T-helper 2 cell treated with Interferon-gamma antibody and Interleukin-4, amounts not matched to agents 5 μg/mL and 100 μg/mL, for 36 hours (primary cell): ENCODE data around the gene KIAA1328.
"Not testable (repeated sequence)": the region's sequence is repeated elsewhere in the genome, so short reads cannot be mapped to it uniquely, and the experiment has no call there.

Experiments
- DNase-seq: peaks from one replicate; pipeline ENCODE4 v3.0.0; 2021; ENCODE audit warnings: low spot score
- H3K27ac Mint-ChIP-seq: one replicate; pipeline ENCODE4 v1.8.0; 2021; ENCODE audit warnings: mild to moderate bottlenecking, mixed read lengths
- H3K27me3 Mint-ChIP-seq: one replicate; pipeline ENCODE4 v1.8.0; 2021; ENCODE audit warnings: low read depth, mixed read lengths
- H3K36me3 Mint-ChIP-seq: one replicate; pipeline ENCODE4 v1.8.0; 2021; ENCODE audit warnings: low read depth, mixed read lengths
- H3K4me1 Mint-ChIP-seq: one replicate; pipeline ENCODE4 v1.8.0; 2021; ENCODE audit warnings: low read depth, mixed read lengths
- H3K4me3 Mint-ChIP-seq: one replicate; pipeline ENCODE4 v1.8.0; 2022; ENCODE audit warnings: mild to moderate bottlenecking, moderate library complexity, mixed read lengths
- H3K9me3 Mint-ChIP-seq: one replicate; pipeline ENCODE4 v1.8.0; 2021; ENCODE audit warnings: mixed read lengths

KIAA1328 gene

GRCh38 chr18:37107748-37108522 is 279.0 kb downstream of the KIAA1328 start:
- Mint-ChIP-seq H3K36me3 (no peaks in the 10 kb centered on the region), H3K4me1 (no peaks in the 10 kb centered on the region), H3K27me3 (no peaks in the 10 kb centered on the region), H3K4me3 (no peak overlapping the region), H3K27ac (no peak overlapping the region), H3K9me3 (peaks cover 34% of the 10 kb centered on the region)
- DNase-seq, result no peak

- Mint-ChIP-seq H3K27ac (no peak overlapping the region), H3K27me3 (no peaks in the 10 kb centered on the region), H3K4me1 (no peaks in the 10 kb centered on the region), H3K9me3 (peaks cover 3% of the 10 kb centered on the region), H3K36me3 (no peaks in the 10 kb centered on the region), H3K4me3 (no peak overlapping the region)
- DNase-seq, result no peak
Observed at GRCh38 chr18:37122877-37123276, 293.9 kb downstream of the KIAA1328 start.

- Mint-ChIP-seq H3K36me3 (no peaks in the 10 kb centered on the region), H3K4me3 (no peak overlapping the region), H3K4me1 (no peaks in the 10 kb centered on the region), H3K27ac (no peak overlapping the region), H3K9me3 (no peaks in the 10 kb centered on the region), H3K27me3 (no peaks in the 10 kb centered on the region)
- DNase-seq, result no peak
Observed at GRCh38 chr18:37124516-37124915, 295.6 kb downstream of the KIAA1328 start.

- no peak overlapping the region for H3K27ac Mint-ChIP-seq
- H3K36me3 Mint-ChIP-seq, result no peaks in the 10 kb centered on the region
- DNase-seq, result no peak
- no peaks in the 10 kb centered on the region for H3K4me1 Mint-ChIP-seq
- no peak overlapping the region for H3K4me3 Mint-ChIP-seq
- peaks cover 29% of the 10 kb centered on the region for H3K9me3 Mint-ChIP-seq
- no peaks in the 10 kb centered on the region for H3K27me3 Mint-ChIP-seq
Observed at GRCh38 chr18:37135177-37135576, 306.2 kb downstream of the KIAA1328 start.

- Mint-ChIP-seq H3K4me1 (no peaks in the 10 kb centered on the region), H3K4me3 (no peak overlapping the region), H3K9me3 (peaks cover 18% of the 10 kb centered on the region), H3K27me3 (no peaks in the 10 kb centered on the region), H3K27ac (no peak overlapping the region), H3K36me3 (no peaks in the 10 kb centered on the region)
- no peak for DNase-seq
Observed at GRCh38 chr18:37138456-37138855, 309.5 kb downstream of the KIAA1328 start.

GRCh38 chr18:37139876-37140275 is 310.9 kb downstream of the KIAA1328 start:
- Mint-ChIP-seq H3K36me3 (no peaks in the 10 kb centered on the region), H3K4me3 (no peak overlapping the region), H3K27ac (no peak overlapping the region), H3K9me3 (peaks cover 16% of the 10 kb centered on the region), H3K27me3 (no peaks in the 10 kb centered on the region), H3K4me1 (no peaks in the 10 kb centered on the region)
- DNase-seq, result no peak

- no peaks in the 10 kb centered on the region for H3K36me3 Mint-ChIP-seq
- no peak overlapping the region for H3K27ac Mint-ChIP-seq
- H3K4me3 Mint-ChIP-seq, result no peak overlapping the region
Observed at GRCh38 chr18:37144921-37145320, 316.0 kb downstream of the KIAA1328 start.

GRCh38 chr18:37156330-37156942 is 327.5 kb downstream of the KIAA1328 start:
- Mint-ChIP-seq H3K4me1 (no peaks in the 10 kb centered on the region), H3K9me3 (no peaks in the 10 kb centered on the region), H3K27me3 (no peaks in the 10 kb centered on the region), H3K4me3 (no peak overlapping the region), H3K27ac (no peak overlapping the region), H3K36me3 (no peaks in the 10 kb centered on the region)
- no peak for DNase-seq

More at GRCh38 chr18:37144921-37145320, 316.0 kb downstream of the KIAA1328 start:
- peaks cover 9% of the 10 kb centered on the region for H3K9me3 Mint-ChIP-seq
- no peaks in the 10 kb centered on the region for H3K4me1 Mint-ChIP-seq
- no peak for DNase-seq
- H3K27me3 Mint-ChIP-seq, result no peaks in the 10 kb centered on the region

- H3K4me1 Mint-ChIP-seq, result no peaks in the 10 kb centered on the region
- no peak overlapping the region for H3K4me3 Mint-ChIP-seq
- H3K27ac Mint-ChIP-seq, result no peak overlapping the region
- H3K36me3 Mint-ChIP-seq, result no peaks in the 10 kb centered on the region
- no peak for DNase-seq
- H3K27me3 Mint-ChIP-seq, result no peaks in the 10 kb centered on the region
- H3K9me3 Mint-ChIP-seq, result no peaks in the 10 kb centered on the region
Observed at GRCh38 chr18:37160038-37160820, 331.3 kb downstream of the KIAA1328 start.

GRCh38 chr18:37161491-37161890 is 332.6 kb downstream of the KIAA1328 start:
- H3K4me1 Mint-ChIP-seq, result no peaks in the 10 kb centered on the region
- no peaks in the 10 kb centered on the region for H3K36me3 Mint-ChIP-seq
- H3K27me3 Mint-ChIP-seq, result no peaks in the 10 kb centered on the region
- no peak for DNase-seq
- H3K4me3 Mint-ChIP-seq, result no peak overlapping the region
- no peaks in the 10 kb centered on the region for H3K9me3 Mint-ChIP-seq
- H3K27ac Mint-ChIP-seq, result no peak overlapping the region

GRCh38 chr18:37162551-37162950 is 333.6 kb downstream of the KIAA1328 start:
- H3K27me3 Mint-ChIP-seq, result no peaks in the 10 kb centered on the region
- H3K36me3 Mint-ChIP-seq, result no peaks in the 10 kb centered on the region
- no peak for DNase-seq
- no peak overlapping the region for H3K4me3 Mint-ChIP-seq
- no peak overlapping the region for H3K27ac Mint-ChIP-seq
- H3K9me3 Mint-ChIP-seq, result no peaks in the 10 kb centered on the region
- H3K4me1 Mint-ChIP-seq, result no peaks in the 10 kb centered on the region

GRCh38 chr18:37163119-37163518 is 334.2 kb downstream of the KIAA1328 start:
- no peak overlapping the region for H3K4me3 Mint-ChIP-seq
- H3K9me3 Mint-ChIP-seq, result no peaks in the 10 kb centered on the region
- no peaks in the 10 kb centered on the region for H3K4me1 Mint-ChIP-seq
- no peak for DNase-seq
- no peak overlapping the region for H3K27ac Mint-ChIP-seq
- no peaks in the 10 kb centered on the region for H3K36me3 Mint-ChIP-seq
- H3K27me3 Mint-ChIP-seq, result no peaks in the 10 kb centered on the region

GRCh38 chr18:37166491-37166890 is 337.6 kb downstream of the KIAA1328 start:
- no peak overlapping the region for H3K4me3 Mint-ChIP-seq
- H3K9me3 Mint-ChIP-seq, result no peaks in the 10 kb centered on the region
- no peaks in the 10 kb centered on the region for H3K27me3 Mint-ChIP-seq
- no peaks in the 10 kb centered on the region for H3K4me1 Mint-ChIP-seq
- DNase-seq, result no peak
- H3K36me3 Mint-ChIP-seq, result no peaks in the 10 kb centered on the region
- H3K27ac Mint-ChIP-seq, result no peak overlapping the region

GRCh38 chr18:37166966-37167365 is 338.0 kb downstream of the KIAA1328 start:
- H3K4me3 Mint-ChIP-seq, H3K4me1 Mint-ChIP-seq, H3K36me3 Mint-ChIP-seq: not testable (repeated sequence)

More at GRCh38 chr18:37166966-37167365, 338.0 kb downstream of the KIAA1328 start:
- DNase-seq, H3K27me3 Mint-ChIP-seq, H3K9me3 Mint-ChIP-seq, H3K27ac Mint-ChIP-seq: not testable (repeated sequence)
